PC-3 (cell line): ENCODE measurements around the gene BCAR1. TPM values are rescaled to one million over a fixed set of nuclear protein-coding genes. Genes with fewer than 3 reads are reported as not detected.

Experiments used
- ATAC-seq: fragments of 200-7000 bp; cut with Tn5 transposase; 2 replicates; pipeline ENCODE4 v1.9.1; 2020; ENCODE audit warnings: mild to moderate bottlenecking, moderate library complexity
- BruUV-seq: library from RNA; stranded (reverse); fragments of 400-500 nt; replicated peaks from 2 replicates; lab custom pipeline; 2021; lab: Mats Ljungman, UMichigan
- CTCF ChIA-PET: fragments of 300-600 bp; sonication (Branson Sonifier 250); formaldehyde crosslinking; loops from one replicate; lab custom pipeline; 2022; ENCODE audit warnings: antibody characterized with exemption; lab: Charles Lee
- POLR2A ChIA-PET: fragments of 300-600 bp; sonication (Branson Sonifier 250); formaldehyde crosslinking; loops from one replicate; lab custom pipeline; 2022; ENCODE audit warnings: antibody characterized with exemption; ENCODE audit not compliant: unreplicated experiment; lab: Charles Lee
- DNase-seq: peaks from one replicate; pipeline ENCODE4 v3.0.0-alpha.2; 2015
- H2AFZ ChIP-seq: fragments of 300-600 bp; sonication (generic); 2 replicates; pipeline ENCODE4 v1.6.0; 2016; ENCODE audit warnings: antibody characterized with exemption, low read length
- H3F3A ChIP-seq: fragments of 300-600 bp; sonication (generic); one replicate; pipeline ENCODE4 v1.6.0; 2017; ENCODE audit warnings: antibody characterized with exemption, low read length, control low read depth, mild to moderate bottlenecking; ENCODE audit not compliant: unreplicated experiment
- H3K27ac ChIP-seq: fragments of 300-600 bp; sonication (generic); 2 replicates; pipeline ENCODE4 v1.5.1; 2016; ENCODE audit warnings: mild to moderate bottlenecking, low read length
- H3K27me3 ChIP-seq: fragments of 300-600 bp; sonication (generic); 2 replicates; pipeline ENCODE4 v1.6.1; 2016; ENCODE audit warnings: low read length, mixed read lengths
- H3K36me3 ChIP-seq: fragments of 300-600 bp; sonication (generic); 2 replicates; pipeline ENCODE4 v1.6.1; 2016; ENCODE audit warnings: low read depth, mixed run types, low read length, mixed read lengths
- H3K4me1 ChIP-seq: fragments of 300-600 bp; sonication (generic); 2 replicates; pipeline ENCODE4 v1.5.1; 2016; ENCODE audit warnings: low read length; ENCODE audit not compliant: insufficient read depth
- H3K4me2 ChIP-seq: fragments of 300-600 bp; sonication (generic); 2 replicates; pipeline ENCODE4 v1.6.0; 2016; ENCODE audit warnings: low read length
- H3K4me3 ChIP-seq: fragments of 300-600 bp; sonication (generic); 2 replicates; pipeline ENCODE4 v1.5.1; 2016; ENCODE audit warnings: mild to moderate bottlenecking, low read length, mixed read lengths
- H3K79me2 ChIP-seq: fragments of 300-600 bp; sonication (generic); 2 replicates; pipeline ENCODE4 v1.6.1; 2017; ENCODE audit warnings: low read length, mixed read lengths
- H3K9ac ChIP-seq: fragments of 300-600 bp; sonication (generic); 2 replicates; pipeline ENCODE4 v1.6.0; 2016; ENCODE audit warnings: mild to moderate bottlenecking, low read length
- H3K9me2 ChIP-seq: fragments of 300-600 bp; sonication (generic); replicated peaks from 2 replicates; pipeline ENCODE4 v1.6.1; 2016; ENCODE audit warnings: mixed run types, low read length, mixed read lengths
- H3K9me3 ChIP-seq: fragments of 300-600 bp; sonication (generic); 2 replicates; pipeline ENCODE4 v1.6.1; 2016; ENCODE audit warnings: low read length, mixed read lengths
- H4K20me1 ChIP-seq: fragments of 300-600 bp; sonication (generic); 2 replicates; pipeline ENCODE4 v1.6.1; 2016; ENCODE audit warnings: low read length, mixed read lengths
- CTCF ChIP-seq: fragments of 300-600 bp; sonication (generic); conservative IDR thresholded peaks from 2 replicates; pipeline ENCODE4 v1.5.1; 2017; ENCODE audit warnings: antibody characterized with exemption, low read depth, mild to moderate bottlenecking, low read length
- EZH2 ChIP-seq: fragments of 300-600 bp; sonication (generic); IDR thresholded peaks from one replicate; pipeline ENCODE4 v1.6.1; 2017; ENCODE audit warnings: antibody characterized with exemption, mild to moderate bottlenecking, low read length; ENCODE audit not compliant: unreplicated experiment
- EZH2phosphoT487 ChIP-seq: fragments of 300-600 bp; sonication (generic); IDR thresholded peaks from 2 replicates; pipeline ENCODE4 v1.6.1; 2018; ENCODE audit warnings: mild to moderate bottlenecking, antibody characterized with exemption, low read length, borderline replicate concordance
- intact Hi-C: fragments of 100-400 bp; cut with micrococcal nuclease; formaldehyde crosslinking; loops from 2 replicates; pipeline ENCODE4 v1.9.0; 2023
- total RNA-seq: library from RNA; depleted of rRNA; stranded (reverse); fragments of >200 nt; gene quantifications from 2 replicates; pipeline ENCODE4 v1.2.3, GENCODE V29; 2014

BCAR1 gene
- total RNA-seq, 1 experiment from 2014 or later = 49.3 TPM

- POLR2A ChIA-PET = no interaction called here
- no peak overlapping the region for H3K9ac ChIP-seq
- ATAC-seq (no peak), DNase-seq (no peak)
- H2AFZ ChIP-seq = no peak overlapping the region
- no peaks in the 10 kb centered on the region for H4K20me1 ChIP-seq
- H3K4me1 ChIP-seq = no peaks in the 10 kb centered on the region
- BruUV-seq = no TSS peak
- TF ChIP-seq CTCF (no peak), EZH2 (no peak), EZH2phosphoT487 (no peak)
- H3K27me3 ChIP-seq = no peaks in the 10 kb centered on the region
- H3K36me3 ChIP-seq = no peaks in the 10 kb centered on the region
- H3K27ac ChIP-seq = no peak overlapping the region
- no peak overlapping the region for H3K4me2 ChIP-seq
- H3K9me3 ChIP-seq = no peaks in the 10 kb centered on the region
- H3K79me2 ChIP-seq = no peaks in the 10 kb centered on the region
- H3K9me2 ChIP-seq = no peaks in the 10 kb centered on the region
- H3K4me3 ChIP-seq = no peak overlapping the region
- intact Hi-C loops = no loop called here
- H3F3A ChIP-seq = no peaks in the 10 kb centered on the region
- CTCF ChIA-PET = interaction anchor here (0.6 kb wide), 1 partner anchor 32 kb away, joined by 17 read pairs; no protein-coding TSS in a partner anchor
Observed at GRCh38 chr16:75202069-75202590, 49.3 kb downstream of the BCAR1 start.

GRCh38 chr16:75198135-75198600 is 53.3 kb downstream of the BCAR1 start:
- no peak overlapping the region for H3K27ac ChIP-seq
- POLR2A ChIA-PET = no interaction called here

More at GRCh38 chr16:75198135-75198600, 53.3 kb downstream of the BCAR1 start:
- CTCF ChIA-PET = interaction anchor here (1.7 kb wide), 1 partner anchor 188 kb away, joined by 7 read pairs; no protein-coding TSS in a partner anchor
- H3K4me3 ChIP-seq = peak overlapping the region; percentile 28; the same call in 1 of the 2 replicates
- H3K4me1 ChIP-seq = no peaks in the 10 kb centered on the region
- no peak overlapping the region for H3K9ac ChIP-seq
- no peaks in the 10 kb centered on the region for H3K9me2 ChIP-seq
- no peak for TF ChIP-seq EZH2phosphoT487
- no peak for TF ChIP-seq EZH2
- no peak for TF ChIP-seq CTCF
- no peaks in the 10 kb centered on the region for H3K79me2 ChIP-seq
- H2AFZ ChIP-seq = peak overlapping the region; percentile 67
- peak overlapping the region; percentile 65 for H3K4me2 ChIP-seq
- no peaks in the 10 kb centered on the region for H3K27me3 ChIP-seq
- H4K20me1 ChIP-seq = no peaks in the 10 kb centered on the region
- H3K36me3 ChIP-seq = no peaks in the 10 kb centered on the region
- intact Hi-C loops = loop anchor here (5.0 kb wide), 2 partner anchors 34 to 324 kb away; no protein-coding TSS in a partner anchor
- no TSS peak for BruUV-seq
- ATAC-seq = 0 out of 2 replicates have a peak, but pooled peaks have one; percentile 21
- H3F3A ChIP-seq = no peaks in the 10 kb centered on the region
- H3K9me3 ChIP-seq = no peaks in the 10 kb centered on the region
- no peak for DNase-seq
